Ectodermal cell (in vitro differentiated cells): ENCODE data around the gene GRIFIN.

ENCODE experiments used
- H3K27ac ChIP-seq: 2 replicates; pipeline ENCODE4 v1.7.0; 2013; ENCODE audit warnings: mild to moderate bottlenecking, low read depth, low read length; ENCODE audit not compliant: insufficient read depth, poor library complexity, severe bottlenecking
- H3K27me3 ChIP-seq: 2 replicates; pipeline ENCODE4 v1.7.0; 2013; ENCODE audit warnings: mild to moderate bottlenecking, low read length; ENCODE audit not compliant: insufficient read depth, control insufficient read depth, poor library complexity, severe bottlenecking
- H3K36me3 ChIP-seq: one replicate; pipeline ENCODE4 v1.7.0; 2013; ENCODE audit warnings: low read length; ENCODE audit not compliant: control insufficient read depth, insufficient read depth
- H3K4me1 ChIP-seq: one replicate; pipeline ENCODE4 v1.7.0; 2013; ENCODE audit warnings: low read length; ENCODE audit not compliant: control insufficient read depth, insufficient read depth
- H3K4me3 ChIP-seq: 2 replicates; pipeline ENCODE4 v1.7.0; 2013; ENCODE audit warnings: low read depth, low read length, control low read depth; ENCODE audit not compliant: insufficient read depth
- H3K9me3 ChIP-seq: 2 replicates; pipeline ENCODE4 v1.7.0; 2013; ENCODE audit warnings: mild to moderate bottlenecking, low read length, moderate library complexity; ENCODE audit not compliant: control insufficient read depth
- WGBS, 2 experiments: methylation state at CpG; one replicate each; pipeline ENCODE4 v1.1.7; 2013; ENCODE audit warnings: missing lambda C conversion rate in 2 of 2; 5-methylcytosine and 5-hydroxymethylcytosine counted together

Gene GRIFIN

DNA sequence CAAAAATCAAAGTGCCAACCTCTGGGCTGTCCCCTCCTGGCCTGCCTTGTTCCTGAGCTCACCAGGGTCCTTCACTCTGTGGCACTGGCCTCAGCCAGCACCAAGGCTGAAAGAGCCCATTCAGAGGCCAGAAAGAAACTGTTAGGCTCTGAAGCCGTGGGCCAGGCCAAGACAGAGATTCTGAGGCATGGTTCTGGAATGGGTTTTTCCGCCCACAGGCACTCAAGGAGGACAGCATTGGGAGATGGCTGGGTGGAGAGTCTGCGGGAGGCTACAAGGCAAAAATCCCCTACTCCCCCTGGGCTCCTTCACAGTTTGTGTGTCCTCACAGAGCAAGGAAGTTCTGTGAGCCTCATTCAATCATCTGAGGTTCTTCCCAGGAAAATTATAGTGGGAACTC is 31.7 kb downstream of the GRIFIN start:
- H3K4me1 ChIP-seq = no peaks in the 10 kb centered on the region
- WGBS, 2 experiments = 90 to 91% methylated on average over 3 of the region's 3 CpGs
- H3K27ac ChIP-seq = no peak overlapping the region
- H3K36me3 ChIP-seq = no peaks in the 10 kb centered on the region
- no peaks in the 10 kb centered on the region for H3K27me3 ChIP-seq
- H3K4me3 ChIP-seq = no peak overlapping the region
- no peaks in the 10 kb centered on the region for H3K9me3 ChIP-seq

DNA sequence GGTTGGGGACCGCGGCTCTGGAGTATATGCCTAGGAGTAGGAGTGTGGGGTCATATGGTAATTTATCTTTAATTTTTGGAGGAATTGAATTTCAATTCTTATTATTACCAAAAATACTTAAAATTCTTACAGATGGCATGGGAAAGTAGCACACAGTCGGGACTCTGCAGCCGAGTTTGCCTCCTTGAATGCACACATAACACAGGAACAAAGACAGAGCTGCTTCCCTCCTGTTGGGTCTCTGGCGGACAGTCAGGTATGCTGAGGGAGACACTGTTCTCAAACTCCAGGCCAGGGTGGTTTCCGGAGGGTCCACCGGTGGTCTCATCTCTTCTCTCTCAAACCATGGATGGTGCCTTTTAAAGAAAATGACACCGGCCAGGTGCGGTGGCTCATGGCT is 32.7 kb downstream of the GRIFIN start:
- no peaks in the 10 kb centered on the region for H3K9me3 ChIP-seq
- H3K4me1 ChIP-seq = no peaks in the 10 kb centered on the region
- WGBS, 2 experiments = 93 to 95% methylated on average over 7 to 9 of the region's 9 CpGs
- H3K27ac ChIP-seq = no peak overlapping the region
- no peaks in the 10 kb centered on the region for H3K36me3 ChIP-seq
- H3K4me3 ChIP-seq = no peak overlapping the region
- H3K27me3 ChIP-seq = no peaks in the 10 kb centered on the region

DNA sequence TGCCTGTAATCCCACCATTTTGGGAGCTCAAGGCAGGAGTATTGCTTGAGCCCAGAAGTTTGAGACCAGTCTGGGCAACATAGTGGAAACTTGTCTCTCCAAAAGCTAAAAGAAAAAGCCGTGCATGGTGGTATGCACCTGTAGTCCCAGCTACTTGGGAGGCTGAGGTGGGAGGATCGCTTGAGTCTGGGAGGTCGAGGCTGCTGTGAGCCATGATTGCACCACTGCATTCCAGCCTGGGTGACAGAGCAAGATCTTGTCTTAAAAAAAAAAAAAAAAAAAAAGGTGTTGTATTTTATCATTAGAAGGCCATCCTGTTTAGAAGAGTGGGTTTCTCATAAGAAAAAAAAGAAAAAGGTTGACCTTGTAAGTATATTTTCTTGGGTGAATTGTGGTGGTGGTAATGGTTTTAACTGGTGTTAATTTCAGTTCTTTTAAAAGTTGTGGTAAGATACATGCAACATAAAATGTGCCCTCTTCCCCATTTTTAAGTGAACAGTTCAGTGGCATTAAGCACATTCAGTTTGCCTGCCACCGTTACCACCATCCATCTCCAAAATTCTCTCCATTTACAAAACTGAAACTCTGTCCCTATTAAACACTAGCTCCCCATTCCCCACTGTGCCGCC is 34.7 kb downstream of the GRIFIN start:
- Histone ChIP-seq H3K4me1 (no peaks in the 10 kb centered on the region), H3K9me3 (no peaks in the 10 kb centered on the region), H3K4me3 (no peak overlapping the region), H3K27ac (no peak overlapping the region), H3K27me3 (no peaks in the 10 kb centered on the region), H3K36me3 (no peaks in the 10 kb centered on the region)
- 90 to 91% methylated on average over 5 of the region's 5 CpGs for WGBS, 2 experiments

DNA sequence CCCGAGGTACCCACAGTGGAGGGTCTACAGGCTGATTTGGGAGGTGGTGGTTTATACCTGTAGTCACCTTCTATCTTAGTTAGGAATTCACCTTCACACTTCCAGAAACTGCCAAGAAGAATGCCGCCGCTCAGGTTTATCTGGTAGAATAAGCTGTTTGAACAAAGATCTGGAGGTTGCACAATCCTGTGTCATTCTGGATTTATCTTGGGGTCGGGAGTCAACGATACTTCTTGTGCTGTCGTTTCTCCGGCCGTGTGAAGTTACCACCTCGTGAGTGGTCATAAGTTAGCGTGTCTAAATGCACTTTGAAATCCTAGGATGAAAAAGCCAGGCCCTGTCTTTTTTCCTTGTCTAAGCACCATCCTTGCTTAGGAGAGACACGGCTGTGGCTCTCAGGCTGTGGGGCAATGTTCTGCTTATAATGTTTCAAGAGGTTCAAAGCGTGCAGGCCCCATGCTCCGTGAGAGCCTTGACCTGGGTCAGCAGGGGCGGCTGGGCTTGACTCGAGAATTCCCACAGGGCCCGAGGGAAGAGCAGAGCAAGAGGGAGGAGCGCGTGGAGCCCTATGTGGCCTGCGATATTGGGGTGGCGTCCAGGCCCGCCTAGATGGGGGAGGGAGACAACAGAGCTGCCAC is 35.5 kb downstream of the GRIFIN start:
- H3K36me3 ChIP-seq = no peaks in the 10 kb centered on the region
- WGBS, 2 experiments = 93 to 94% methylated on average over 21 of the region's 21 CpGs
- no peak overlapping the region for H3K27ac ChIP-seq
- H3K27me3 ChIP-seq = no peaks in the 10 kb centered on the region
- no peaks in the 10 kb centered on the region for H3K9me3 ChIP-seq
- no peak overlapping the region for H3K4me3 ChIP-seq
- no peaks in the 10 kb centered on the region for H3K4me1 ChIP-seq

DNA sequence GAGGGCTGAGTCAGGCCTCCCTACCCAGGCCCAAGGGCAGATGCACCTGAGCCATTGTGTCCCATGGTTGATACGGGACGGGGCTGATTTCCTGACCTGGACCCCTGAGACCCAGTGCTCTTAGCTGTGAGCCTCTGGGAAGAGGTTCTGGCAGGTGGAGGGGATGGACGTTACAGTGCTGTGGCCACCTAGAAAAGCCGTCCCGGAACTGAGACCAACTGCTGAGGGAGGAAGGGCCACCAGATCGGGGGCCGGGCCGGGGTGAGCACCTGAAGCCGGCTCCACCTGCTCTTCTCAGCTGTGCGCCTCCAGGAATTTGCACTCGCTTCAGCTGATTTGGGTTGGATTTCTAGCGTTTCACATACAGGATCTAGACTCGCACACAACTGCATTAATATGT is 37.4 kb downstream of the GRIFIN start:
- no peaks in the 10 kb centered on the region for H3K4me1 ChIP-seq
- H3K27me3 ChIP-seq = no peaks in the 10 kb centered on the region
- WGBS, 2 experiments = 94% methylated on average over 13 of the region's 13 CpGs
- H3K36me3 ChIP-seq = no peaks in the 10 kb centered on the region
- H3K9me3 ChIP-seq = no peaks in the 10 kb centered on the region
- no peak overlapping the region for H3K4me3 ChIP-seq
- no peak overlapping the region for H3K27ac ChIP-seq

DNA sequence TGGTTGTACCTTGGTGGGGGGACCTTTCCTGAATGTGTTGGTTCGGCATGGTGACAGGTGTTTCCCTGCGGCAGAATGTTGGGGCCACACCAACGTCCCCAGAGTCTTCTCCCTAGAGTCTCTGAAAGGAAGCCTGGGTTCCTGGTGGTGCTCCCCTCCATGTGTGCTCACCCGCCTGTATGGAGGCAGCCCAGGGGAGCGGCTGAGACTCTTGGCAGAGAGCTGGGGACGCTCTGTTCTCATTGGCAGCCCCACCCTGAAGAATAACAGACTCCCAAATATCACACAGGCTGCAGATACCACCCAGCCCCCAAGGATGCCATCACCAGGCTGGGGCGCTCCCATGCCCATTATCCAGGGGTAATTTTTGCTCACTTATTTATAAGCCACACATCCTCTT is 38.0 kb downstream of the GRIFIN start:
- no peaks in the 10 kb centered on the region for H3K9me3 ChIP-seq
- no peak overlapping the region for H3K27ac ChIP-seq
- WGBS, 2 experiments = 93 to 94% methylated on average over 7 of the region's 7 CpGs
- H3K36me3 ChIP-seq = no peaks in the 10 kb centered on the region
- no peaks in the 10 kb centered on the region for H3K4me1 ChIP-seq
- no peak overlapping the region for H3K4me3 ChIP-seq
- H3K27me3 ChIP-seq = no peaks in the 10 kb centered on the region

DNA sequence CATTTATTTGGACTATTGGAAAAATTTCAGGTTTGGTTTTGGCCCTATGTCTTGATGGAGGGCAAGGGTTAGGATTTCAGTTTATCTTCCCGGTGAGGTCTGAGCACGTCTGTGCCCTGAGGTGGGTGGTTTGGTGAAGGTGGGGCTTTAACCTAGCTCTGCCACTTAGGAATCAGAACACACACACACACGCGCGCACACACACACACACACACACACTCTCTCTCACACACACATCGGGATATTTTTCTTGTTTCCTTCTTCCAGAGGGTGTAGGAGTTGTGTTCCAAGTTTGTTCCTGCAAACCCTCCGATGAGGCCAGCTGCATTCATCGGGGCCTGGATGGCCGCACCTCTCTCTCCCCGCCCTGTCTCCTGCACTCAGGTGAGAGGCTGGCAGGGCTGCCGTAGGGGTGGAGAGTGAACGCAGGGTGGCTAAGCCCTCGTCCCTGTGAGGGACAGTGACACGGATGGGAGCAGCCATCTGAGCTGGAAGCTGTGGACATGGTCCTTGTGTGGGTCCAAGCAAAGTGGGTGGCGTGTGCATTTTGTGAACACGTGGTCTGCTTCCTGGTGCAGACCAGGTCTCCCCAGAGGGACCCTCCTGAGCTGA is 38.6 kb downstream of the GRIFIN start:
- H3K27me3 ChIP-seq = no peaks in the 10 kb centered on the region
- H3K4me1 ChIP-seq = no peaks in the 10 kb centered on the region
- H3K4me3 ChIP-seq = no peak overlapping the region
- 94 to 95% methylated on average over 15 to 16 of the region's 16 CpGs for WGBS, 2 experiments
- H3K36me3 ChIP-seq = no peaks in the 10 kb centered on the region
- no peaks in the 10 kb centered on the region for H3K9me3 ChIP-seq
- H3K27ac ChIP-seq = no peak overlapping the region

DNA sequence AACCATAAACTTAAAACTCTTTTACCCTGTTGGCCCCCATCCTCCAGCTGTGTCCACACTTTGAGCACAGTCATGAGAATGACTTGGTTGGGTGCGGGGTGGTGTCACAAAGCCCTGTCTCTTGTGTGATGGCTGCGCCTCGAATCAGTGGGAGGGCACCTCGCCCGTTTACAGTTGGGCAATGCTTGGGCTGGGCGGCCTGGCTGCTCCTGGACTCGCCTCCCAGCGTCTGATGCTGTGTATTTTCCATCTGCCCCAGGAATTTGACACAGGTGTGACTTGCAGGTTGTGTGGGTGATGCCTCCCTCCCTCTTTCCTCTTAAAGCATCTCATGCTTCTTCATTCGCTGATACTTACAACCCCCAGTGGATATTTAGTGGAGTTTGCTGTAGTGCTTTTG is 39.1 kb downstream of the GRIFIN start:
- no peak overlapping the region for H3K27ac ChIP-seq
- no peaks in the 10 kb centered on the region for H3K9me3 ChIP-seq
- no peaks in the 10 kb centered on the region for H3K36me3 ChIP-seq
- no peaks in the 10 kb centered on the region for H3K27me3 ChIP-seq
- 92 to 93% methylated on average over 8 to 9 of the region's 9 CpGs for WGBS, 2 experiments
- no peaks in the 10 kb centered on the region for H3K4me1 ChIP-seq
- no peak overlapping the region for H3K4me3 ChIP-seq

DNA sequence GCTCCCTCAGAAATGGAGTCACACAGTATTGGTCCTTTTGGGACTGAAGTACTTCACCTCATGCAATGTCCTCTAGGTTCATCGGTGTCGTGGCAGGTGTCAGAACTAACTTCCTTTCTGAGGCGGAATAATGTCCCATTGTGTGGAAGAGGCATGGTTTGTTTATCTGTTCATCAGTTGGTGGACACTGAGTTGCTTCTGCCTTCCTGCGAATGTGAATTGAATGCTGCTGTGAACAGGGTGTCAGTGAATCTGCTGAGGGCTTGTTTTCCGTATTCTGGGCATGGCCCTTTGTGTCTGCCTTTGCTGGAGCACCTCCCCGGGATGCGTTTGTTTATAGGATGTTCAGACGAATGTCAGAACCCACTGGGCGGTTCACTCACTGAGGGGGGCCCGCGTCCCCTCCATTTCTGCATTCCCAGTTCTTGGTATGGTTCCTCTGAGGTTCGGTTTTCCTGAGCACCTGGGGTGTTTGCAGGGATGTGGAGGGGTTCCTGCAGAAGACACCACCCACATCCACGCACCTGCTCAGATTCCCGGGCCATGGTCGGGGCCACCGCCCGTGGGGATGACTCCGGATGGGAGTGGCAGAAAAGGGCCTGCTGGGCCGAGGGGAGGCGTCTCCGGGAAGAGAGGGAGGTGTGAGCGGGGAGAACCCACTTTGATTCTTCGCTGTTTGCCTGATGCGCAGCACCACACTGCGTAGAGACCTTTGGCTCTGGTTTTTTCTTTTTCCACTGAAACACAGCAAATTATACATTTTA is 39.7 kb downstream of the GRIFIN start:
- H3K9me3 ChIP-seq = no peaks in the 10 kb centered on the region
- H3K36me3 ChIP-seq = no peaks in the 10 kb centered on the region
- WGBS, 2 experiments = 92 to 93% methylated on average over 25 of the region's 25 CpGs

DNA sequence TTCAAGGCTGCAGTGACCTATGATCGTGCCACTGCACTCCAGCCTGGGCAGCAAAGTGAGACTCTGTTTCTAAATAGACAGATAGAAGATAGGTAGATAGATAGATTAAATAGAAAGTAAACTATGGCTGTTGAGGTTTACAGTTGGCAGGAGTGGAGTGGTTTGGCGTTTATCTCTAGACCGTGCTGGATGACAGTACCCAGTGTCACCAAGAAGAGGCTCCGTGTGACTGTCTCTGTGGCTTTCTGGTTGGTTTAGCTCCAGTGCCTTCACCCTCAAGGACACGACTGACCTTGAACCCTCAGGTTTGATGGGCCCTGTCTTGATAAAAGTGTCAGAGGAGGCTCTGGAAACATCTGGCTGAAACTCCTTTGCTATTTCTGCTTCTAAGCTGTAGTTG is 41.1 kb downstream of the GRIFIN start:
- Histone ChIP-seq H3K4me3 (no peak overlapping the region), H3K9me3 (no peaks in the 10 kb centered on the region), H3K27me3 (no peaks in the 10 kb centered on the region), H3K36me3 (no peaks in the 10 kb centered on the region), H3K4me1 (no peaks in the 10 kb centered on the region), H3K27ac (no peak overlapping the region)
- WGBS, 2 experiments = 93 to 95% methylated on average over 5 of the region's 5 CpGs

More for the DNA sequence above, 39.7 kb downstream of the GRIFIN start:
- no peaks in the 10 kb centered on the region for H3K4me1 ChIP-seq
- H3K27me3 ChIP-seq = no peaks in the 10 kb centered on the region
- no peak overlapping the region for H3K27ac ChIP-seq
- no peak overlapping the region for H3K4me3 ChIP-seq
